GM10248 (cell line): ENCODE measurements around the gene ACTN4.

ENCODE experiments used
- CTCF ChIA-PET: fragments of 300-600 bp; sonication (Branson Sonifier 250); formaldehyde crosslinking; extraction: SDS; loops from one replicate; lab custom pipeline; 2021; ENCODE audit warnings: antibody characterized with exemption; lab: Yijun Ruan, JAX
- POLR2A ChIA-PET: fragments of 350-650 bp; sonication (Branson Sonifier 250); formaldehyde crosslinking; extraction: SDS; loops from one replicate; lab custom pipeline; 2020; ENCODE audit warnings: antibody characterized with exemption; lab: Yijun Ruan, JAX
- DNase-seq: peaks from one replicate; pipeline ENCODE4 v3.0.0; 2012; ENCODE audit errors: extremely low spot score
- TF ChIP-seq, protein P1 (sequence below): IDR thresholded peaks from 2 replicates; pipeline ENCODE4 v1.5.1; 2012; ENCODE audit warnings: mild to moderate bottlenecking, low read depth; ENCODE audit errors: extremely low read depth, missing control alignments, control extremely low read depth

Gene ACTN4

DNA sequence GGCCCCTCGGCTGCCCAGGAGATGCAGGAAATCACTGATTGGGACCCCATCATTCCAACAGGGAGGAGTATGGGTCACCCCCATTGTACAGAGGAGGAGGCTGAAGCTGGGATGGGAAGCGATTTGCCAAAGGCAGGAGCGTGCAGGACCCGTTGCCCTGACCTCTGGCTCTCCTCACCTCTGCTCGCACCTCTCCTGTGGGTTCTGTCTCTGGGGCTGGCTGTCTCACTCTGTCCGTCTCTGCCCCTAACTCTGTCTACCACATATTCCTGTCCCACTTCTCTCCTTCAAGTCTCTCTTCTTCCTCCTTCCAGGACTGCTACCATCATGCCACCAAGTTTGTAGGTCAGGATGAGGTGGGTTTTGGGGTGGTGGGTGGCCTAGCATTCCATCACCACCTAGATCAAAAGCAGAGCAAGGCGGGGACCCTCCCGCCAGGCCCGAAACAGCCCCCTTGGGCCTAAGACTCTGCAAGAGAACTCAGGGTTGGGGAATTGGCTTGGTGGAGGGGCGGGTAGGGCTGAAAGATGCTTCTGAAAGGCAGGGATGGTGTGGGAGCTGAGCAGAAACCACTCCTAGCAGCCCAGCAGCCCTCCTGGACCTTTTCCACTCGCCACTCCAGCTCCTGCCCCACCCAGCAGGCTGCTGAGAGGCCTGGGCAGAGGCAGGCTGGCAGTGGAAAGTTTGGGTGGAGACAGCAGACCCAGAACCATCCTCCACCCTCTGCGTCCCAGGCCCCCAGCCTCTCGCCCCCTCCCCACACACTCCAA is 126.9 kb downstream of the ACTN4 start:
- ChIA-PET CTCF (interaction anchor here (1.0 to 1.6 kb wide), 2 partner anchors 18 to 155 kb away, joined by 3 read pairs; no protein-coding TSS in a partner anchor), POLR2A (no interaction called here)
- TF ChIP-seq, protein P1, sequence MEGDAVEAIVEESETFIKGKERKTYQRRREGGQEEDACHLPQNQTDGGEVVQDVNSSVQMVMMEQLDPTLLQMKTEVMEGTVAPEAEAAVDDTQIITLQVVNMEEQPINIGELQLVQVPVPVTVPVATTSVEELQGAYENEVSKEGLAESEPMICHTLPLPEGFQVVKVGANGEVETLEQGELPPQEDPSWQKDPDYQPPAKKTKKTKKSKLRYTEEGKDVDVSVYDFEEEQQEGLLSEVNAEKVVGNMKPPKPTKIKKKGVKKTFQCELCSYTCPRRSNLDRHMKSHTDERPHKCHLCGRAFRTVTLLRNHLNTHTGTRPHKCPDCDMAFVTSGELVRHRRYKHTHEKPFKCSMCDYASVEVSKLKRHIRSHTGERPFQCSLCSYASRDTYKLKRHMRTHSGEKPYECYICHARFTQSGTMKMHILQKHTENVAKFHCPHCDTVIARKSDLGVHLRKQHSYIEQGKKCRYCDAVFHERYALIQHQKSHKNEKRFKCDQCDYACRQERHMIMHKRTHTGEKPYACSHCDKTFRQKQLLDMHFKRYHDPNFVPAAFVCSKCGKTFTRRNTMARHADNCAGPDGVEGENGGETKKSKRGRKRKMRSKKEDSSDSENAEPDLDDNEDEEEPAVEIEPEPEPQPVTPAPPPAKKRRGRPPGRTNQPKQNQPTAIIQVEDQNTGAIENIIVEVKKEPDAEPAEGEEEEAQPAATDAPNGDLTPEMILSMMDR: no peak

DNA sequence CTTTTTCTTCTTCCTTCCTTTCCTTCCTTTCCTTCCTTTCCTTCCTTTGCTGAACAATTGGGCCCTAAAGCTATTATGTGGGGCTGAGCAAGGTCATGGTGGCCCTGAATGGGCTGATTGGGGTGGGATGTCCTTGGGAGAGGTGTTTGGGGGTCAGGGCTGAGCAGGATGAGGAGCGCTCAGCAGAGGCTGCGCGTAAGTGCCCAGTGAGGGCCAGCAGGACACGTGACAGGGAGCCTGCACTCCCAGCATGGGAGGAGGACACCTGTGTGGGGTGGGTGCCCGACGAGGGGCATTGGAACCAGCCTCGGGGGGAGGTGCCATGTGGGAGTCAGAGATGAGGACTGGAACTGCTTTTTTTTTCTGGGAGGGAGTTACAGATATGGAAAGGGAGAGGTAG is 131.3 kb downstream of the ACTN4 start:
- ChIA-PET POLR2A (no interaction called here), CTCF (interaction anchor here (1.3 kb wide), 1 partner anchor 152 kb away, joined by 4 read pairs; the partner anchor contains the start of genes MRPS12 and SARS2)
- DNase-seq: no peak
- TF ChIP-seq, protein P1: no peak

More for the DNA sequence above, 126.9 kb downstream of the ACTN4 start:
- DNase-seq: no peak

- DNase-seq: no peak
- ChIA-PET POLR2A (interaction anchor here (0.6 kb wide), 1 partner anchor 51 kb away, joined by 5 read pairs; no protein-coding TSS in a partner anchor), CTCF (no interaction called here)
- TF ChIP-seq, protein P1: no peak
Measured at GRCh38 chr19:38780443-38780842, 133.0 kb downstream of the ACTN4 start.

GRCh38 chr19:38781058-38781457 is 133.6 kb downstream of the ACTN4 start:
- TF ChIP-seq, protein P1: no peak
- POLR2A ChIA-PET: interaction anchor here (0.6 kb wide), 1 partner anchor 50 kb away, joined by 5 read pairs; no protein-coding TSS in a partner anchor
- CTCF ChIA-PET: no interaction called here
- no peak for DNase-seq
